Measurements from ENCODE around the gene GSDMA.

- TF ChIP-seq CTCF (IDR thresholded peaks at IDR 0.05; ENCODE audit: insufficient read depth, low read depth, low read length) = no peak
- TF ChIP-seq EZH2 (IDR thresholded peaks at IDR 0.05; ENCODE audit: insufficient read depth, low read length) = no peak
Measured at GRCh38 chr17:40004712-40005111, 41.9 kb downstream of the GSDMA start.

Data from astrocyte (in vitro differentiated cells and primary cell).